Activated B cell treated with CpG ODN at 0.5 μM for 24 hours (primary cell): ENCODE measurements around the gene TMEM161A. TPM values are rescaled to one million over a fixed set of nuclear protein-coding genes. Genes with fewer than 3 reads are reported as not detected.

Experiments used
- ATAC-seq: fragments of 200-7000 bp; cut with Tn5 transposase; one replicate; pipeline ENCODE4 v1.10.0; 2021; ENCODE audit warnings: low read depth, mild to moderate bottlenecking, moderate library complexity
- CTCF ChIA-PET: fragments of 350-600 bp; sonication (Branson Sonifier 250); formaldehyde crosslinking; loops from one replicate; lab custom pipeline; 2021; ENCODE audit warnings: antibody characterized with exemption; lab: Charles Lee
- POLR2A ChIA-PET: fragments of 350-600 bp; sonication (Branson Sonifier 250); formaldehyde crosslinking; loops from one replicate; lab custom pipeline; 2021; ENCODE audit warnings: antibody characterized with exemption; lab: Charles Lee
- DNase-seq: peaks from one replicate; pipeline ENCODE4 v3.0.0; 2022
- H3K27ac Mint-ChIP-seq: one replicate; pipeline ENCODE4 v1.8.0; 2020; ENCODE audit warnings: mixed read lengths
- H3K27me3 Mint-ChIP-seq: one replicate; pipeline ENCODE4 v1.8.0; 2021; ENCODE audit warnings: mixed read lengths
- H3K36me3 Mint-ChIP-seq: one replicate; pipeline ENCODE4 v1.8.0; 2021; ENCODE audit warnings: low read depth, mixed read lengths
- H3K4me1 Mint-ChIP-seq: one replicate; pipeline ENCODE4 v1.8.0; 2021; ENCODE audit warnings: mixed read lengths
- H3K4me3 Mint-ChIP-seq: one replicate; pipeline ENCODE4 v1.8.0; 2020; ENCODE audit warnings: mild to moderate bottlenecking, mixed read lengths
- H3K9me3 Mint-ChIP-seq: one replicate; pipeline ENCODE4 v1.8.0; 2020; ENCODE audit warnings: mixed read lengths
- intact Hi-C: fragments of 100-400 bp; cut with micrococcal nuclease; formaldehyde crosslinking; loops from one replicate; pipeline ENCODE4 v1.15.1; 2024
- total RNA-seq: library from RNA; stranded (reverse); gene quantifications from 2 replicates; pipeline ENCODE4 v1.2.3, GENCODE V29; 2022
- TF ChIP-seq, protein P1 (sequence below): fragments of 200-600 bp; IDR thresholded peaks from one replicate; pipeline ENCODE4 v1.8.0; 2022; ENCODE audit warnings: antibody characterized with exemption, mild to moderate bottlenecking

The TMEM161A gene
- total RNA-seq, 1 donor from 2014 or later = 22.6 TPM

DNA sequence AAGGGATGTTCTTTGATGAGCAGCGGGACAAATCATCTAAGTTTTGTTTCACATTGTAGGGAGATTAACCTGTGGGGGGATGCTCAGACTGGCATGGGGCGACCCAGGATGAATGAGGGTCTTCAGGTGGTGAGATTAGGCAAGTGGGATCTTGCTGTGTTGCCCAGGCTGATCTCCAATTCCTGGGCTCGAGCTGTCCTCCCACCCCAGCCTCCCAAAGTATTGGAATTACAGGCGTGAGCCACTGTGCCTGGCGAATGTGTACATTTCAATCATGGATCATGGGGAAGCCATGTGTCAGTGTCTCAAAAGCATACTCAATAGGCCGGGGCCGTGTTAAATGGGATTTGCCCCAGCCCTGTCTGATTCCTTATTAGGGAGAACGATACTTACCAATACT is 66.4 kb downstream of the TMEM161A start:
- Mint-ChIP-seq H3K4me3 (no peak overlapping the region), H3K36me3 (peaks cover 39% of the 10 kb centered on the region), H3K4me1 (peaks cover 67% of the 10 kb centered on the region), H3K27ac (no peak overlapping the region), H3K27me3 (no peaks in the 10 kb centered on the region), H3K9me3 (no peaks in the 10 kb centered on the region)
- CTCF ChIA-PET = no interaction called here
- ATAC-seq = no peak
- no peak for DNase-seq
- intact Hi-C loops = no loop called here
- TF ChIP-seq, protein P1, sequence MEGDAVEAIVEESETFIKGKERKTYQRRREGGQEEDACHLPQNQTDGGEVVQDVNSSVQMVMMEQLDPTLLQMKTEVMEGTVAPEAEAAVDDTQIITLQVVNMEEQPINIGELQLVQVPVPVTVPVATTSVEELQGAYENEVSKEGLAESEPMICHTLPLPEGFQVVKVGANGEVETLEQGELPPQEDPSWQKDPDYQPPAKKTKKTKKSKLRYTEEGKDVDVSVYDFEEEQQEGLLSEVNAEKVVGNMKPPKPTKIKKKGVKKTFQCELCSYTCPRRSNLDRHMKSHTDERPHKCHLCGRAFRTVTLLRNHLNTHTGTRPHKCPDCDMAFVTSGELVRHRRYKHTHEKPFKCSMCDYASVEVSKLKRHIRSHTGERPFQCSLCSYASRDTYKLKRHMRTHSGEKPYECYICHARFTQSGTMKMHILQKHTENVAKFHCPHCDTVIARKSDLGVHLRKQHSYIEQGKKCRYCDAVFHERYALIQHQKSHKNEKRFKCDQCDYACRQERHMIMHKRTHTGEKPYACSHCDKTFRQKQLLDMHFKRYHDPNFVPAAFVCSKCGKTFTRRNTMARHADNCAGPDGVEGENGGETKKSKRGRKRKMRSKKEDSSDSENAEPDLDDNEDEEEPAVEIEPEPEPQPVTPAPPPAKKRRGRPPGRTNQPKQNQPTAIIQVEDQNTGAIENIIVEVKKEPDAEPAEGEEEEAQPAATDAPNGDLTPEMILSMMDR = no peak
- POLR2A ChIA-PET = no interaction called here

Other genes with a start within 250 kb of the TMEM161A start
- not detected in 2 replicates for gene CERS1, start 242.3 kb downstream of the TMEM161A start, total RNA-seq
- 182 and 253 TPM in 2 replicates for gene COPE, start 219.1 kb downstream of the TMEM161A start, total RNA-seq
- gene DDX49, start 218.8 kb downstream of the TMEM161A start, total RNA-seq = 49.0 and 53.6 TPM in 2 replicates
- 1.9 and 2.3 TPM in 2 replicates for gene HOMER3, start 197.3 kb downstream of the TMEM161A start, total RNA-seq
- 121 and 122 TPM in 2 replicates for gene SUGP2, start 105.0 kb downstream of the TMEM161A start, total RNA-seq
- gene ARMC6, start 104.9 kb downstream of the TMEM161A start, total RNA-seq = 33.3 and 37.9 TPM in 2 replicates
- gene SLC25A42, start 74.5 kb downstream of the TMEM161A start, total RNA-seq = 14.2 and 17.5 TPM in 2 replicates
- gene MEF2B, start 31.8 kb upstream of the TMEM161A start, total RNA-seq = 11.7 and 15.5 TPM in 2 replicates
- gene BORCS8, start 53.7 kb upstream of the TMEM161A start, total RNA-seq = 51.8 and 52.3 TPM in 2 replicates
- gene RFXANK, start 53.8 kb upstream of the TMEM161A start, total RNA-seq = 95.4 and 96.9 TPM in 2 replicates
- 37.1 and 39.2 TPM in 2 replicates for gene NR2C2AP, start 64.9 kb upstream of the TMEM161A start, total RNA-seq
- gene NCAN, start 73.5 kb upstream of the TMEM161A start, total RNA-seq = not detected in 2 replicates
- gene TM6SF2, start 134.8 kb upstream of the TMEM161A start, total RNA-seq = not detected in 2 replicates
- gene SUGP1, start 182.0 kb upstream of the TMEM161A start, total RNA-seq = 68.6 and 73.0 TPM in 2 replicates
- gene MAU2, start 182.4 kb upstream of the TMEM161A start, total RNA-seq = 107 and 126 TPM in 2 replicates